Measurements from ENCODE around the gene INTS14.

The INTS14 gene

DNA sequence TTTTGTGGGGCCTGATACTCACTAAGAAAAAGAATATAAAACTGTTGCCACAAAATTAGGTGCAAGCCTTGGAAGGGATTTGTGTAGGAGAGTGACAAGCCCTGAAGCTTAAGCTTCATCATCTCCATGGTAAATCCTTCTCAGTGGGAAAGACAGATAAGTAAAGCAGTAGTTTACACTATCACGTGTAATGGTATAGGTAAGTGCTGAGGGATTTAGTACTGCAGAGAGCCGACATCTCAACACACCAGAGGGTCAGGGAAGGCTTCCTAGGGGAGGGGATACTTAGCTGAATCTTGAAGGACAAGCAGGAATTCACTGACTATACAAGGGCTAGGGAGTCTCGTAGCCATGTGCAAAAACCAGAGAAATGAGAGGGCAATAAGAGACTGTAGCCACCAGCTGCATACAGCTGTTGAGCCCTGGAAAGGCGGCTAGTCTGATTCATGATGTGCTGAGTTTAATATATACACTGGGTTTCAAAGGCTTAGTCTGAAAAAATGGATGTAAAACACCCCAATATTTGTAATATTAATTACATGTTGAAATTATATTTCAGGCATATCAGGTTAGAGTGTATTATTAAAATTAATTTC is 21.9 kb upstream of the INTS14 start:
- no peak for TF ChIP-seq CTCF (IDR thresholded peaks at IDR 0.05; ENCODE audit: insufficient read depth, low read depth, low read length, missing control alignments)
- peak; percentile 48 for DNase-seq (ENCODE audit: low read depth)
- H3K4me3 ChIP-seq (ENCODE audit: low read depth, low read length): no peak overlapping the region

- no peak overlapping the region; the same call in 1 of the 2 replicates for H3K4me3 ChIP-seq (ENCODE audit: low read depth, low read length)
- peak; percentile 61 for DNase-seq (ENCODE audit: low read depth)
- TF ChIP-seq CTCF (IDR thresholded peaks at IDR 0.05; ENCODE audit: insufficient read depth, low read depth, low read length, missing control alignments): no peak
Measured at GRCh38 chr15:65631503-65631902, 20.6 kb upstream of the INTS14 start.

DNA sequence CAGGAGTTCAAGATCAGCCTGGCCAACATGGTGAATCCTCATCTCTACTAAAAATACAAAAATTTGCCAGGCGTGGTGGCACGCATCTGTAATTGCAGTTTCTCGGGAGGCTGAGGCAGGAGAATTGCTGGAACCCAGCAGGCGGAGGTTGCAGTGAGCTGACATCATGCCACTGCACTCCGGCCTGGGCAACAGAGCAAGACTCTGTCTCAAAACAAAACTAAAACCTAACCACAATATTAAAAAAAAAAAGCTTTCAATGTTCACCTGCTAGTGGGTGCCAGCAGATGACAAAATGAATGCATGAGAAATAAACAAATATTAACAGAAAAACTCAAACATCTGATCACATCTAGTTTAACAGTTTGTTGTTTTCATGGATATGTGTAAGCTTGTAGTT is 19.8 kb upstream of the INTS14 start:
- H3K4me3 ChIP-seq (ENCODE audit: low read depth, low read length): no peak overlapping the region
- DNase-seq (ENCODE audit: low read depth): peak; percentile 41
- TF ChIP-seq CTCF (IDR thresholded peaks at IDR 0.05; ENCODE audit: insufficient read depth, low read depth, low read length, missing control alignments): no peak

DNA sequence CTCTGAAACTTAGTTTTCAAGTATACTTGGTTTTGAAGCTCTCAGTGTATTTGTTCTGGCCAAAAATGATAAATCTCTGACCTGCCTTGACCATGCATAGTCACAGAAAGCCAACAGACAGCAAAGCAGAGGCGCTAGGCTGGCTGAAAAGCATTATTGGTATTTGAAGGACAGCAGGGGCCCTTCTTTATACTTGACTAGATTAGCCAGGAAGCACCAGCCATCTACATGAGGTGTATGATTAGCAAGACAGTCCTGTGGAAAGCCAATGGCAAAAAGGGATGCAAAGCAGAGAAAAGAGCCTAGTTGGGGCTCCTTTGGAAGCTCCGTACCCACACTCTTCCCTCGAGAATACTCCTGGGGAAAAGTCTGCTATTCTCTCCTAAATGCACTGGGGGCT is 18.6 kb upstream of the INTS14 start:
- TF ChIP-seq CTCF (IDR thresholded peaks at IDR 0.05; ENCODE audit: insufficient read depth, low read depth, low read length, missing control alignments): no peak
- no peak for DNase-seq (ENCODE audit: low read depth)
- H3K4me3 ChIP-seq (ENCODE audit: low read depth, low read length): no peak overlapping the region

DNA sequence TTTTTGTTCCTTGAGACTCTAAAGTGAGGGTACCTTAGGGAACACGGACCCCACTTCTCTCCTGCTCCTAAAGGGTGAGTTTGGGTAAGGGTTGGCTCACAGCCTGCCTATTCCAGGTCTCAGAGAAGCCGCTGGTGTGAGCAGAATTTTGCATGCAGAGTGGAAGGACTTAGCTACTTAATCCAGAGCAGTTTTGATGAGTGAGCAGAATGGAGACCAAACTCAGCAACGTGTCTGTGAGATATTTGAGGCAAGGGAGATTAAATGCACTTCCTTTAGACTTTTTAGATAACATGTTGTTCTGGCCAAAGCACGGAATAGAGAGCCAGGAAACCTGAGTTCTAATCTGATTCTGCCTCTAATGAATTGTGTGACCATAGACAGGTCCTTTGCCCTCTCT is 15.9 kb upstream of the INTS14 start:
- TF ChIP-seq CTCF (IDR thresholded peaks at IDR 0.05; ENCODE audit: insufficient read depth, low read depth, low read length, missing control alignments): no peak
- no peak for DNase-seq (ENCODE audit: low read depth)

GRCh38 chr15:65623103-65623502 is 12.2 kb upstream of the INTS14 start:
- no peak for TF ChIP-seq CTCF (IDR thresholded peaks at IDR 0.05; ENCODE audit: insufficient read depth, low read depth, low read length, missing control alignments)
- H3K4me3 ChIP-seq (ENCODE audit: low read depth, low read length): no peak overlapping the region
- DNase-seq (ENCODE audit: low read depth): no peak

More for the DNA sequence above, 15.9 kb upstream of the INTS14 start:
- no peak overlapping the region for H3K4me3 ChIP-seq (ENCODE audit: low read depth, low read length)

DNA sequence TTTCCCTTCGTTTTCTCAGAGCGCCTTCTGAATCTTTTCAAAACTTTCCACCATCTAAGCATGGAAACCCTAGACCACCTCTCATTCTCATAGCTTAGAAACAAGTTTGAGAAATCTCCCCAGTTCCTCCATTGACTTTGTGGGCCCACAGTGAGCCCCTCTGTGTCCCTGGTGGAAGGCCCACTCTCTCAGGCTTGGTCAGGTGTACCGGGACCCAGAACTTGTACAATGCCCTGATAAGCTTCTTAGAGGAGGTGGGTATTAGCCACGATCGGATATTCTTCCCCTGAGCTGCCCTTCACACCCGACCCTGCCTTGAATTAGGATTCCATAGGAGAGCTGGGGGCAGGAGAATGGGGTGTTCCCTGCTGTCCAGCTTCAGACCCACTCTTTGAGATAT is 10.7 kb upstream of the INTS14 start, which contains the start of gene SLC24A1:
TSS of gene SLC24A1 (plus strand) at position 301 of the 400 bp plus-strand sequence. CDS start 2,143 bp downstream, outside the sequence.
- DNase-seq (ENCODE audit: low read depth): no peak
- no peak for TF ChIP-seq CTCF (IDR thresholded peaks at IDR 0.05; ENCODE audit: insufficient read depth, low read depth, low read length, missing control alignments)
- no peak within 1 kb of the TSS for H3K4me3 ChIP-seq (ENCODE audit: low read depth, low read length)

Measured in GM12865 (cell line).